Colonic mucosa (tissue), 4 donors: Measurements from ENCODE around the gene CD82. TPM values are rescaled to one million over a fixed set of nuclear protein-coding genes. Genes with fewer than 3 reads are reported as not detected.

Source experiments
- DNase-seq: peaks from one replicate; pipeline ENCODE4 v3.0.0-alpha.2; 2020
- H3K27ac ChIP-seq: fragments of 200-600 bp; one replicate; pipeline ENCODE4 v1.8.0; 2021
- H3K27me3 ChIP-seq: fragments of 200-600 bp; one replicate; pipeline ENCODE4 v1.8.0; 2021
- H3K36me3 ChIP-seq: fragments of 200-600 bp; one replicate; pipeline ENCODE4 v1.8.0; 2021
- H3K4me1 ChIP-seq: fragments of 200-600 bp; one replicate; pipeline ENCODE4 v1.8.0; 2021; ENCODE audit warnings: mild to moderate bottlenecking
- H3K4me3 ChIP-seq: fragments of 200-600 bp; one replicate; pipeline ENCODE4 v1.8.0; 2021
- H3K9ac ChIP-seq, 2 donors: one replicate each; pipeline ENCODE4 v1.7.0; 2013; ENCODE audit warnings: control low read depth in 2 of 2, low read depth in 2 of 2, low read length in 2 of 2
- H3K9me3 ChIP-seq: fragments of 200-600 bp; one replicate; pipeline ENCODE4 v1.8.0; 2021
- CTCF ChIP-seq: fragments of 200-600 bp; IDR thresholded peaks from one replicate; pipeline ENCODE4 v1.8.0; 2022; ENCODE audit warnings: antibody characterized with exemption, mild to moderate bottlenecking
- intact Hi-C: fragments of 100-400 bp; cut with DNase I; formaldehyde crosslinking; loops from one replicate; pipeline ENCODE4 v1.14.1; 2022
- total RNA-seq, 2 donors: library from RNA; stranded (reverse); fragmentation: NEBNext Ultra II Directional in 1 of 2; extraction: Animal tissue kit (Norgen Biotek cat#: 25700) in 1 of 2; gene quantifications; one replicate each; pipeline ENCODE4 v1.2.1, GENCODE V29; 2021
- donor health status: healthy.
- donor health status: DM: no; HTN: no; CAD: no.
- donor health status: DM: no; HTN: no; CAD: no.

CD82 gene
- total RNA-seq, 2 donors from 2014 or later, result 36.2 to 41.6 TPM

GRCh38 chr11:44580701-44581100 is 15.2 kb downstream of the CD82 start:
- no peaks in the 10 kb centered on the region for H3K4me1 ChIP-seq
- TF ChIP-seq CTCF, result no peak

GRCh38 chr11:44581246-44581645 is 15.8 kb downstream of the CD82 start:
- no peak for DNase-seq
- Histone ChIP-seq H3K36me3 (no peaks in the 10 kb centered on the region), H3K4me1 (no peaks in the 10 kb centered on the region), H3K27me3 (no peaks in the 10 kb centered on the region), H3K9ac (no peak overlapping the region), H3K27ac (no peak overlapping the region), H3K9me3 (no peaks in the 10 kb centered on the region), H3K4me3 (no peak overlapping the region)
- no peak for TF ChIP-seq CTCF
- intact Hi-C loops, result no loop called here

More at GRCh38 chr11:44580701-44581100, 15.2 kb downstream of the CD82 start:
- Histone ChIP-seq H3K36me3 (no peaks in the 10 kb centered on the region), H3K27ac (no peak overlapping the region), H3K4me3 (no peak overlapping the region), H3K9me3 (no peaks in the 10 kb centered on the region), H3K27me3 (no peaks in the 10 kb centered on the region), H3K9ac (no peak overlapping the region)
- intact Hi-C loops, result no loop called here
- DNase-seq, result no peak

- no peak overlapping the region for H3K9ac ChIP-seq
- TF ChIP-seq CTCF, result no peak
- no peak for DNase-seq
- H3K27ac ChIP-seq, result no peak overlapping the region
- no peaks in the 10 kb centered on the region for H3K4me1 ChIP-seq
- H3K27me3 ChIP-seq, result no peaks in the 10 kb centered on the region
- no peak overlapping the region for H3K4me3 ChIP-seq
- intact Hi-C loops, result no loop called here
- H3K36me3 ChIP-seq, result no peaks in the 10 kb centered on the region
- H3K9me3 ChIP-seq, result no peaks in the 10 kb centered on the region
Measured at GRCh38 chr11:44582641-44583352, 17.3 kb downstream of the CD82 start.

- no peak for DNase-seq
- H3K36me3 ChIP-seq, result no peaks in the 10 kb centered on the region
- no peaks in the 10 kb centered on the region for H3K27me3 ChIP-seq
- no peaks in the 10 kb centered on the region for H3K9me3 ChIP-seq
- intact Hi-C loops, result no loop called here
- no peak overlapping the region for H3K4me3 ChIP-seq
- H3K4me1 ChIP-seq, result no peaks in the 10 kb centered on the region
- no peak overlapping the region for H3K9ac ChIP-seq
- TF ChIP-seq CTCF, result no peak
- no peak overlapping the region for H3K27ac ChIP-seq
Measured at GRCh38 chr11:44583353-44583669, 17.8 kb downstream of the CD82 start.

- no peaks in the 10 kb centered on the region for H3K4me1 ChIP-seq
- no peak overlapping the region for H3K4me3 ChIP-seq
- DNase-seq, result no peak
- no peaks in the 10 kb centered on the region for H3K36me3 ChIP-seq
- no peak for TF ChIP-seq CTCF
- no peak overlapping the region for H3K9ac ChIP-seq
- no peaks in the 10 kb centered on the region for H3K27me3 ChIP-seq
- intact Hi-C loops, result no loop called here
- H3K9me3 ChIP-seq, result no peaks in the 10 kb centered on the region
- H3K27ac ChIP-seq, result no peak overlapping the region
Measured at GRCh38 chr11:44585421-44585820, 20.0 kb downstream of the CD82 start.
